Gastrocnemius medialis (tissue), 4 donors: ENCODE data around the gene PLPP3.

ENCODE experiments used
- CTCF ChIP-seq, 5 experiments: fragments of 450-650 bp in 3 of 5; fragments of 200-600 bp in 2 of 5; sonication (generic) in 2 of 5; IDR thresholded peaks in 4 of 5; conservative IDR thresholded peaks in 1 of 5; 1 replicate in 4 of 5; 2 replicates in 1 of 5; pipeline ENCODE4 v1.5.1; 2016 to 2019; ENCODE audit warnings: antibody characterized with exemption in 5 of 5, mild to moderate bottlenecking in 3 of 5, moderate library complexity in 3 of 5
- POLR2A ChIP-seq, 2 donors: fragments of 450-650 bp; IDR thresholded peaks; one replicate each; pipeline ENCODE4 v1.6.1; 2017; ENCODE audit warnings: antibody characterized with exemption in 2 of 2, mild to moderate bottlenecking in 2 of 2, moderate library complexity in 2 of 2

GRCh38 chr1:56448529-56449300, 130.6 kb downstream of the PLPP3 start:
- TF ChIP-seq CTCF (IDR thresholded peaks at IDR 0.05 in 4 of 5, conservative IDR thresholded peaks at IDR 0.05 in 1 of 5) (no peak), POLR2A (IDR thresholded peaks at IDR 0.05) (no peak)
